ENCODE measurements around the gene SHISAL2A.

DNA sequence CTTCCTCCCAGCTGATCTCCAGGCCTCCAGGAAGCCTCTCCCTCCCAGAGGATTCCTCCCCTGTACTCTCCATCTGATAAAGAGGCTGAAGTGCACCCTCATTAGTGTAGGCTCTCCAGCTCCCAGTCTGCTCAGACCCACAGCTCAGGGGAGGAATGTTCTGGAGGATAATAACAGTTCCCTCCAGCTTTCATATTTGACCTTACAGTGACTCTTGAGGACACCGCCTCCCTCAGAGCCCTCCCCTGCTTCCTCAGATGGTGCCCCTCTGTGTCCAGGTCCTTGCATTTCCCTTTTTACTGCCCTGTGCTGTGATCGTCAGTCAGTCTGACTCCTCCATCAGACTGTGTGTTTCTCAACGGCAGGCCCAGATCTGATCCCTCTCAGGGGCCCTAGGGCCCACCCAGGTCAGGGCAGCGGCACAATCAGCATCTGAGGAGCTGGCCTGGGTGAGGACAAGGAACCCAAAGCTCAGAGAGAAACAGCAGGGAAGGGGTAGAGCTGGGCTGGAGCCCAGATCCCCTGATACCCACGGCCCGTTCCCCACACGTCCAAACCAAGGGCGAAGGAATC lies 1.1 kb upstream of the SHISAL2A start:
- TF ChIP-seq MXI1 (conservative IDR thresholded peaks at IDR 0.05; ENCODE audit: poor library complexity, severe bottlenecking) (no peak), TAF1 (IDR thresholded peaks at IDR 0.05; ENCODE audit: low read depth) (no peak), EP300 (conservative IDR thresholded peaks at IDR 0.05; ENCODE audit: poor library complexity, severe bottlenecking) (no peak), EZH2 (IDR thresholded peaks at IDR 0.05; ENCODE audit: borderline replicate concordance, insufficient read depth, low read length, poor library complexity, severe bottlenecking) (no peak), POLR2AphosphoS5 (IDR thresholded peaks at IDR 0.05) (no peak), RAD21 (conservative IDR thresholded peaks at IDR 0.05) (no peak)
- TF ChIP-seq, protein P1, sequence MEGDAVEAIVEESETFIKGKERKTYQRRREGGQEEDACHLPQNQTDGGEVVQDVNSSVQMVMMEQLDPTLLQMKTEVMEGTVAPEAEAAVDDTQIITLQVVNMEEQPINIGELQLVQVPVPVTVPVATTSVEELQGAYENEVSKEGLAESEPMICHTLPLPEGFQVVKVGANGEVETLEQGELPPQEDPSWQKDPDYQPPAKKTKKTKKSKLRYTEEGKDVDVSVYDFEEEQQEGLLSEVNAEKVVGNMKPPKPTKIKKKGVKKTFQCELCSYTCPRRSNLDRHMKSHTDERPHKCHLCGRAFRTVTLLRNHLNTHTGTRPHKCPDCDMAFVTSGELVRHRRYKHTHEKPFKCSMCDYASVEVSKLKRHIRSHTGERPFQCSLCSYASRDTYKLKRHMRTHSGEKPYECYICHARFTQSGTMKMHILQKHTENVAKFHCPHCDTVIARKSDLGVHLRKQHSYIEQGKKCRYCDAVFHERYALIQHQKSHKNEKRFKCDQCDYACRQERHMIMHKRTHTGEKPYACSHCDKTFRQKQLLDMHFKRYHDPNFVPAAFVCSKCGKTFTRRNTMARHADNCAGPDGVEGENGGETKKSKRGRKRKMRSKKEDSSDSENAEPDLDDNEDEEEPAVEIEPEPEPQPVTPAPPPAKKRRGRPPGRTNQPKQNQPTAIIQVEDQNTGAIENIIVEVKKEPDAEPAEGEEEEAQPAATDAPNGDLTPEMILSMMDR (IDR thresholded peaks at IDR 0.05; ENCODE audit: poor library complexity, severe bottlenecking), result no peak
- TF ChIP-seq, protein P2, sequence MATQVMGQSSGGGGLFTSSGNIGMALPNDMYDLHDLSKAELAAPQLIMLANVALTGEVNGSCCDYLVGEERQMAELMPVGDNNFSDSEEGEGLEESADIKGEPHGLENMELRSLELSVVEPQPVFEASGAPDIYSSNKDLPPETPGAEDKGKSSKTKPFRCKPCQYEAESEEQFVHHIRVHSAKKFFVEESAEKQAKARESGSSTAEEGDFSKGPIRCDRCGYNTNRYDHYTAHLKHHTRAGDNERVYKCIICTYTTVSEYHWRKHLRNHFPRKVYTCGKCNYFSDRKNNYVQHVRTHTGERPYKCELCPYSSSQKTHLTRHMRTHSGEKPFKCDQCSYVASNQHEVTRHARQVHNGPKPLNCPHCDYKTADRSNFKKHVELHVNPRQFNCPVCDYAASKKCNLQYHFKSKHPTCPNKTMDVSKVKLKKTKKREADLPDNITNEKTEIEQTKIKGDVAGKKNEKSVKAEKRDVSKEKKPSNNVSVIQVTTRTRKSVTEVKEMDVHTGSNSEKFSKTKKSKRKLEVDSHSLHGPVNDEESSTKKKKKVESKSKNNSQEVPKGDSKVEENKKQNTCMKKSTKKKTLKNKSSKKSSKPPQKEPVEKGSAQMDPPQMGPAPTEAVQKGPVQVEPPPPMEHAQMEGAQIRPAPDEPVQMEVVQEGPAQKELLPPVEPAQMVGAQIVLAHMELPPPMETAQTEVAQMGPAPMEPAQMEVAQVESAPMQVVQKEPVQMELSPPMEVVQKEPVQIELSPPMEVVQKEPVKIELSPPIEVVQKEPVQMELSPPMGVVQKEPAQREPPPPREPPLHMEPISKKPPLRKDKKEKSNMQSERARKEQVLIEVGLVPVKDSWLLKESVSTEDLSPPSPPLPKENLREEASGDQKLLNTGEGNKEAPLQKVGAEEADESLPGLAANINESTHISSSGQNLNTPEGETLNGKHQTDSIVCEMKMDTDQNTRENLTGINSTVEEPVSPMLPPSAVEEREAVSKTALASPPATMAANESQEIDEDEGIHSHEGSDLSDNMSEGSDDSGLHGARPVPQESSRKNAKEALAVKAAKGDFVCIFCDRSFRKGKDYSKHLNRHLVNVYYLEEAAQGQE (IDR thresholded peaks at IDR 0.05; ENCODE audit: borderline replicate concordance), result no peak
